GM18861 (cell line): ENCODE results near the gene RNF187.

ENCODE experiments used
- ATAC-seq: cut with Tn5 transposase; IDR thresholded peaks from one replicate; pipeline ENCODE4 v1.9.1; 2021; ENCODE audit not compliant: unreplicated experiment

Gene RNF187

GRCh38 chr1:228487336-228488124 is at the start of gene RNF187:
TSS of gene RNF187 (plus strand) at chr1:228487382.
- ATAC-seq = peak; percentile 26

GRCh38 chr1:228437424-228437962 is 49.7 kb upstream of the RNF187 start:
- ATAC-seq = no peak

- no peak for ATAC-seq
Observed at GRCh38 chr1:228438266-228438665, 48.9 kb upstream of the RNF187 start.

- no peak for ATAC-seq
Observed at GRCh38 chr1:228440761-228441500, 46.3 kb upstream of the RNF187 start.

- ATAC-seq = no peak
Observed at GRCh38 chr1:228443395-228443794, 43.8 kb upstream of the RNF187 start.

GRCh38 chr1:228445490-228445842 is 41.7 kb upstream of the RNF187 start:
- ATAC-seq = no peak

- ATAC-seq = peak; percentile 56
Observed at GRCh38 chr1:228445843-228446650, 41.1 kb upstream of the RNF187 start.

- ATAC-seq = no peak
Observed at GRCh38 chr1:228446852-228447251, 40.3 kb upstream of the RNF187 start.

GRCh38 chr1:228448372-228448771 is 38.8 kb upstream of the RNF187 start:
- ATAC-seq = no peak

- no peak for ATAC-seq
Observed at GRCh38 chr1:228450200-228450599, 37.0 kb upstream of the RNF187 start.

- ATAC-seq = no peak
Observed at GRCh38 chr1:228452194-228453021, 34.8 kb upstream of the RNF187 start.

GRCh38 chr1:228453022-228453560 is 34.1 kb upstream of the RNF187 start:
- no peak for ATAC-seq

GRCh38 chr1:228453614-228454013 is 33.6 kb upstream of the RNF187 start:
- no peak for ATAC-seq

GRCh38 chr1:228454238-228454637 is 32.9 kb upstream of the RNF187 start:
- ATAC-seq = no peak

- no peak for ATAC-seq
Observed at GRCh38 chr1:228455715-228456114, 31.5 kb upstream of the RNF187 start.

GRCh38 chr1:228456252-228457016 is 30.7 kb upstream of the RNF187 start:
- no peak for ATAC-seq

- ATAC-seq = peak; percentile 5
Observed at GRCh38 chr1:228457017-228457395, 30.2 kb upstream of the RNF187 start.

- peak; percentile 82 for ATAC-seq
Observed at GRCh38 chr1:228457396-228458176, 29.6 kb upstream of the RNF187 start.
